ENCODE measurements around the gene SMIM21. TPM values are rescaled to one million over a fixed set of nuclear protein-coding genes. Genes with fewer than 3 reads are reported as not detected.

Gene SMIM21
- total RNA-seq, 1 donor from 2014 or later, result not detected

GRCh38 chr18:75377258-75377657, 50.2 kb downstream of the SMIM21 start:
- peak; percentile 43 for DNase-seq (ENCODE audit: low read depth)

- DNase-seq (ENCODE audit: low read depth), result no peak
Observed at GRCh38 chr18:75376004-75376403, 51.5 kb downstream of the SMIM21 start.

GRCh38 chr18:75375341-75375740, 52.2 kb downstream of the SMIM21 start:
- DNase-seq (ENCODE audit: low read depth), result no peak

- DNase-seq (ENCODE audit: low read depth), result no peak
Observed at GRCh38 chr18:75374466-75374865, 53.0 kb downstream of the SMIM21 start.

- peak; percentile 6 for DNase-seq (ENCODE audit: low read depth)
Observed at GRCh38 chr18:75369026-75369721, 58.3 kb downstream of the SMIM21 start.

GRCh38 chr18:75365837-75366236, 61.7 kb downstream of the SMIM21 start:
- no peak for DNase-seq (ENCODE audit: low read depth)

GRCh38 chr18:75365254-75365629, 62.3 kb downstream of the SMIM21 start:
- DNase-seq (ENCODE audit: low read depth), result no peak

- DNase-seq (ENCODE audit: low read depth), result no peak
Observed at GRCh38 chr18:75364512-75365253, 62.8 kb downstream of the SMIM21 start.

GRCh38 chr18:75363446-75364225, 63.9 kb downstream of the SMIM21 start:
- DNase-seq (ENCODE audit: low read depth), result no peak

GRCh38 chr18:75362435-75362834, 65.1 kb downstream of the SMIM21 start:
- no peak for DNase-seq (ENCODE audit: low read depth)

- no peak for DNase-seq (ENCODE audit: low read depth)
Observed at GRCh38 chr18:75360941-75361340, 66.6 kb downstream of the SMIM21 start.

GRCh38 chr18:75360215-75360614, 67.3 kb downstream of the SMIM21 start:
- peak; percentile 55 for DNase-seq (ENCODE audit: low read depth)

Other genes with a start within 250 kb of the SMIM21 start
- gene PTGR3, start 218.6 kb downstream of the SMIM21 start, total RNA-seq, result 4.3 and 14.9 TPM in 2 replicates
- 0.69 and 8.5 TPM in 2 replicates for gene TSHZ1, start 216.9 kb downstream of the SMIM21 start, total RNA-seq

Measured in renal cortical epithelial cell (primary cell).